ENCODE results near the gene ADGRL2. TPM values are rescaled to one million over a fixed set of nuclear protein-coding genes. Genes with fewer than 3 reads are reported as not detected.

Gene ADGRL2
- polyA plus RNA-seq, 1 donor from 2014 or later, result 190 TPM

DNA sequence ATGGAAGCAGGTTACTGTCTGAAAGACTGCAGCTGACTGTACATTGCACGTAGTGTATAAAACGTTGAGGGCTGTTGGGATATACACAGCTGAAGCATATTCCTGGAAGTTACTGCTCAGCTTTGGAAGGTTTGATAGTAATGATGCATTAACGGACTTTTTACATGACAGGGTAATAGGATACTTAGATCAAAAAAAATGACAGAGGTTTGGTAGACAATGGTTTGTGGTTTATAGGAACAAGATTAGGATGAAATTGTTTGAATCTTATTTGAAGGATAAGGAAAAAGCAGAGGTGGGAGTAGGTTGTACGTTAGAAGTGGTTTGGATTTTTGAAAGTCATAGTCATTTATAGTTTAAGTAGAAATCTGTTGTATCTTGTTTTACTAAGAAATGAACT, 33.0 kb downstream of the ADGRL2 start (continued):
- TF ChIP-seq EZH2 (IDR thresholded peaks at IDR 0.05; ENCODE audit: borderline replicate concordance, insufficient read depth, low read length, poor library complexity, severe bottlenecking) (no peak), SMC3 (conservative IDR thresholded peaks at IDR 0.05; ENCODE audit: poor library complexity) (no peak)

DNA sequence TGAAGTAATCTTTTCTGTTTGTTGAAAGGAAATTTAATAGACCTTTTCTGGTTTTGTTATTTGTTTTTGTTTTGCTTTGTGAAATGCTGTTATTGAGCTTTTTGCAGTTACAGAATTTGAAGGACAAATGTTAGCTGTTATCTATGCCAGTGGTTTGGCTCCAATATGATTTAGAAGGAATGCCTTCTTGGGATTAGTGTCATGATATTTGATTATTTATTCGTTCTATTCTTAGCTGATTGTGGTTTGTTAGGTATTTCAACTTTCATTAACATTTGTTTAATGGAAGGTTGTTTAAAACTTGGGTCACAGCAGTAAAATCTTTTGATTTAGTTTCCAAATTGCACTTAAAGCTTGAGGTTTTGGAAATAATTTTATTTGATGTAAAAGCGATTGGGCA, 33.5 kb downstream of the ADGRL2 start:
- Histone ChIP-seq H2AFZ (ENCODE audit: low read depth, low read length) (no peak overlapping the region), H3K27ac (ENCODE audit: low read length) (peak overlapping the region; percentile 22), H3K9me2 (ENCODE audit: insufficient read depth, low read length) (no peaks in the 10 kb centered on the region), H3F3A (ENCODE audit: insufficient read depth, low read length, poor library complexity, severe bottlenecking) (no peaks in the 10 kb centered on the region), H3K4me2 (ENCODE audit: low read length) (no peak overlapping the region), H3K36me3 (ENCODE audit: insufficient read depth, low read length) (no peaks in the 10 kb centered on the region), H3K4me3 (ENCODE audit: low read length) (peak overlapping the region; percentile 19), H3K27me3 (ENCODE audit: insufficient read depth, low read depth, low read length) (no peaks in the 10 kb centered on the region), H4K20me1 (ENCODE audit: insufficient read depth) (no peaks in the 10 kb centered on the region), H3K9ac (ENCODE audit: low read length) (no peak overlapping the region), H3K79me2 (replicated peaks; ENCODE audit: insufficient read depth, low read length) (peaks cover 97% of the 10 kb centered on the region), H3K9me3 (ENCODE audit: low read length) (no peaks in the 10 kb centered on the region)
- TF ChIP-seq TAF1 (IDR thresholded peaks at IDR 0.05; ENCODE audit: low read depth) (no peak), RAD21 (conservative IDR thresholded peaks at IDR 0.05) (no peak), POLR2AphosphoS5 (IDR thresholded peaks at IDR 0.05) (no peak), EZH2 (IDR thresholded peaks at IDR 0.05; ENCODE audit: borderline replicate concordance, insufficient read depth, low read length, poor library complexity, severe bottlenecking) (no peak), SMC3 (conservative IDR thresholded peaks at IDR 0.05; ENCODE audit: poor library complexity) (no peak), EP300 (conservative IDR thresholded peaks at IDR 0.05; ENCODE audit: poor library complexity, severe bottlenecking) (no peak)
- TF ChIP-seq, protein P1, sequence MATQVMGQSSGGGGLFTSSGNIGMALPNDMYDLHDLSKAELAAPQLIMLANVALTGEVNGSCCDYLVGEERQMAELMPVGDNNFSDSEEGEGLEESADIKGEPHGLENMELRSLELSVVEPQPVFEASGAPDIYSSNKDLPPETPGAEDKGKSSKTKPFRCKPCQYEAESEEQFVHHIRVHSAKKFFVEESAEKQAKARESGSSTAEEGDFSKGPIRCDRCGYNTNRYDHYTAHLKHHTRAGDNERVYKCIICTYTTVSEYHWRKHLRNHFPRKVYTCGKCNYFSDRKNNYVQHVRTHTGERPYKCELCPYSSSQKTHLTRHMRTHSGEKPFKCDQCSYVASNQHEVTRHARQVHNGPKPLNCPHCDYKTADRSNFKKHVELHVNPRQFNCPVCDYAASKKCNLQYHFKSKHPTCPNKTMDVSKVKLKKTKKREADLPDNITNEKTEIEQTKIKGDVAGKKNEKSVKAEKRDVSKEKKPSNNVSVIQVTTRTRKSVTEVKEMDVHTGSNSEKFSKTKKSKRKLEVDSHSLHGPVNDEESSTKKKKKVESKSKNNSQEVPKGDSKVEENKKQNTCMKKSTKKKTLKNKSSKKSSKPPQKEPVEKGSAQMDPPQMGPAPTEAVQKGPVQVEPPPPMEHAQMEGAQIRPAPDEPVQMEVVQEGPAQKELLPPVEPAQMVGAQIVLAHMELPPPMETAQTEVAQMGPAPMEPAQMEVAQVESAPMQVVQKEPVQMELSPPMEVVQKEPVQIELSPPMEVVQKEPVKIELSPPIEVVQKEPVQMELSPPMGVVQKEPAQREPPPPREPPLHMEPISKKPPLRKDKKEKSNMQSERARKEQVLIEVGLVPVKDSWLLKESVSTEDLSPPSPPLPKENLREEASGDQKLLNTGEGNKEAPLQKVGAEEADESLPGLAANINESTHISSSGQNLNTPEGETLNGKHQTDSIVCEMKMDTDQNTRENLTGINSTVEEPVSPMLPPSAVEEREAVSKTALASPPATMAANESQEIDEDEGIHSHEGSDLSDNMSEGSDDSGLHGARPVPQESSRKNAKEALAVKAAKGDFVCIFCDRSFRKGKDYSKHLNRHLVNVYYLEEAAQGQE (IDR thresholded peaks at IDR 0.05; ENCODE audit: borderline replicate concordance), result no peak
- TF ChIP-seq, protein P2, sequence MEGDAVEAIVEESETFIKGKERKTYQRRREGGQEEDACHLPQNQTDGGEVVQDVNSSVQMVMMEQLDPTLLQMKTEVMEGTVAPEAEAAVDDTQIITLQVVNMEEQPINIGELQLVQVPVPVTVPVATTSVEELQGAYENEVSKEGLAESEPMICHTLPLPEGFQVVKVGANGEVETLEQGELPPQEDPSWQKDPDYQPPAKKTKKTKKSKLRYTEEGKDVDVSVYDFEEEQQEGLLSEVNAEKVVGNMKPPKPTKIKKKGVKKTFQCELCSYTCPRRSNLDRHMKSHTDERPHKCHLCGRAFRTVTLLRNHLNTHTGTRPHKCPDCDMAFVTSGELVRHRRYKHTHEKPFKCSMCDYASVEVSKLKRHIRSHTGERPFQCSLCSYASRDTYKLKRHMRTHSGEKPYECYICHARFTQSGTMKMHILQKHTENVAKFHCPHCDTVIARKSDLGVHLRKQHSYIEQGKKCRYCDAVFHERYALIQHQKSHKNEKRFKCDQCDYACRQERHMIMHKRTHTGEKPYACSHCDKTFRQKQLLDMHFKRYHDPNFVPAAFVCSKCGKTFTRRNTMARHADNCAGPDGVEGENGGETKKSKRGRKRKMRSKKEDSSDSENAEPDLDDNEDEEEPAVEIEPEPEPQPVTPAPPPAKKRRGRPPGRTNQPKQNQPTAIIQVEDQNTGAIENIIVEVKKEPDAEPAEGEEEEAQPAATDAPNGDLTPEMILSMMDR (IDR thresholded peaks at IDR 0.05; ENCODE audit: poor library complexity, severe bottlenecking), result no peak

DNA sequence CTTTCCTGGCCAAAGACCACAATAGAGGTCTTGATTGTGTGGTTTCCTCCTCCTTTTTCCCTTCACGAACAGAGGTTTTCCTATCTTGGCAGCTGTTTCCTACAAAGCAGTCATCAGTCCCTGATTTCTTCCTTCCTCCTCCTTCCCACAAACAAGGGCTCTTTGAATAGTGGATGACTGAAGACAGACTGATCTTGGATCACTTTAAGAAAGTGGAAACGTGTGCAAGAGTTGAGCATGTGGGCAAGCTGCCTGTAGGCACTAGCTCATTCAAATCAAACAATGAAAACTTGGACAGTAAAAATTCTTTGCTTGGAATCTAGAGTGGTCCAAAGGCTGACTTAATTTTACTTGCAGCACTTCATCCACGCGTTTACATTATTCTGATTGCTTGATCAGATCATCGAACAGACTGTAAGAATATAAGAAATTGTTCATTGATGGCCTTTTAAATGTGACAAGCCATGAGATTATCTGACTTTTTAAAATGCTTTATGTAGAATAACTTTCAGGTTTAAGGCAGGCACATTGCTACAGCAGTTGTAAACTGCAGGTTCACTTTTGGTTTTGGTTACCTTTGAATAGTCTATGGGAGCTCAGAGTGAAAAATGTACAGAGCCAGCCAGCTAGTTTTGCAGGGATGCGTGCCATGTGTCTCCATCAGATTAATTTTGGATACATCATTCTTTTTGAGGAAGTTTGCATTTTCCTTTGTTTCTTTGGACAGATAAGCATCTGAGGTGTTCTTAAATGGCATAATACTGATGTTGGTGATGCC, 34.4 kb downstream of the ADGRL2 start:
- H3K9ac ChIP-seq (ENCODE audit: low read length), result no peak overlapping the region
- peaks cover 94% of the 10 kb centered on the region for H3K79me2 ChIP-seq (replicated peaks; ENCODE audit: insufficient read depth, low read length)
- no peak overlapping the region for H3K4me2 ChIP-seq (ENCODE audit: low read length)
- TF ChIP-seq EP300 (conservative IDR thresholded peaks at IDR 0.05; ENCODE audit: poor library complexity, severe bottlenecking) (no peak), RAD21 (conservative IDR thresholded peaks at IDR 0.05) (no peak), POLR2AphosphoS5 (IDR thresholded peaks at IDR 0.05) (no peak), EZH2 (IDR thresholded peaks at IDR 0.05; ENCODE audit: borderline replicate concordance, insufficient read depth, low read length, poor library complexity, severe bottlenecking) (no peak), TAF1 (IDR thresholded peaks at IDR 0.05; ENCODE audit: low read depth) (no peak), SMC3 (conservative IDR thresholded peaks at IDR 0.05; ENCODE audit: poor library complexity) (no peak), MXI1 (conservative IDR thresholded peaks at IDR 0.05; ENCODE audit: poor library complexity, severe bottlenecking) (no peak)
- TF ChIP-seq, protein P2 (IDR thresholded peaks at IDR 0.05; ENCODE audit: poor library complexity, severe bottlenecking), result no peak
- TF ChIP-seq, protein P1 (IDR thresholded peaks at IDR 0.05; ENCODE audit: borderline replicate concordance), result no peak
- no peaks in the 10 kb centered on the region for H3K27me3 ChIP-seq (ENCODE audit: insufficient read depth, low read depth, low read length)
- H2AFZ ChIP-seq (ENCODE audit: low read depth, low read length), result no peak overlapping the region
- no peaks in the 10 kb centered on the region for H3K9me3 ChIP-seq (ENCODE audit: low read length)
- H3K27ac ChIP-seq (ENCODE audit: low read length), result no peak overlapping the region
- H3K4me3 ChIP-seq (ENCODE audit: low read length), result no peak overlapping the region
- H3K9me2 ChIP-seq (ENCODE audit: insufficient read depth, low read length), result no peaks in the 10 kb centered on the region
- H3K36me3 ChIP-seq (ENCODE audit: insufficient read depth, low read length), result no peaks in the 10 kb centered on the region
- no peaks in the 10 kb centered on the region for H4K20me1 ChIP-seq (ENCODE audit: insufficient read depth)
- H3F3A ChIP-seq (ENCODE audit: insufficient read depth, low read length, poor library complexity, severe bottlenecking), result no peaks in the 10 kb centered on the region

Measured in neural cell (in vitro differentiated cells).